Testis (tissue), 2 donors: ENCODE measurements around the gene DCDC2C.

ENCODE experiments used
- POLR2A ChIP-seq: fragments of 450-650 bp; IDR thresholded peaks from one replicate; pipeline ENCODE4 v1.6.1; 2017; ENCODE audit warnings: antibody characterized with exemption, mild to moderate bottlenecking, moderate library complexity
- TF ChIP-seq, protein P1 (sequence below), 3 experiments: fragments of 450-650 bp in 2 of 3; fragments of 200-600 bp in 1 of 3; sonication (generic) in 1 of 3; IDR thresholded peaks; one replicate each; pipeline ENCODE4 v1.5.1; 2016 to 2019; ENCODE audit warnings: antibody characterized with exemption in 3 of 3, mild to moderate bottlenecking in 2 of 3, moderate library complexity in 1 of 3

- TF ChIP-seq, protein P1, sequence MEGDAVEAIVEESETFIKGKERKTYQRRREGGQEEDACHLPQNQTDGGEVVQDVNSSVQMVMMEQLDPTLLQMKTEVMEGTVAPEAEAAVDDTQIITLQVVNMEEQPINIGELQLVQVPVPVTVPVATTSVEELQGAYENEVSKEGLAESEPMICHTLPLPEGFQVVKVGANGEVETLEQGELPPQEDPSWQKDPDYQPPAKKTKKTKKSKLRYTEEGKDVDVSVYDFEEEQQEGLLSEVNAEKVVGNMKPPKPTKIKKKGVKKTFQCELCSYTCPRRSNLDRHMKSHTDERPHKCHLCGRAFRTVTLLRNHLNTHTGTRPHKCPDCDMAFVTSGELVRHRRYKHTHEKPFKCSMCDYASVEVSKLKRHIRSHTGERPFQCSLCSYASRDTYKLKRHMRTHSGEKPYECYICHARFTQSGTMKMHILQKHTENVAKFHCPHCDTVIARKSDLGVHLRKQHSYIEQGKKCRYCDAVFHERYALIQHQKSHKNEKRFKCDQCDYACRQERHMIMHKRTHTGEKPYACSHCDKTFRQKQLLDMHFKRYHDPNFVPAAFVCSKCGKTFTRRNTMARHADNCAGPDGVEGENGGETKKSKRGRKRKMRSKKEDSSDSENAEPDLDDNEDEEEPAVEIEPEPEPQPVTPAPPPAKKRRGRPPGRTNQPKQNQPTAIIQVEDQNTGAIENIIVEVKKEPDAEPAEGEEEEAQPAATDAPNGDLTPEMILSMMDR (IDR thresholded peaks at IDR 0.05): no peak
- TF ChIP-seq POLR2A: no peak
Observed at GRCh38 chr2:3738454-3738853, 35.1 kb downstream of the DCDC2C start.
